Suprapubic skin (tissue), 4 donors: ENCODE data around the gene MEIOSIN. TPM values are rescaled to one million over a fixed set of nuclear protein-coding genes. Genes with fewer than 3 reads are reported as not detected.

Experiments
- DNase-seq, 2 donors: peaks; one replicate each; pipeline ENCODE4 v3.0.0-alpha.2; 2019; ENCODE audit warnings: low spot score in 2 of 2
- H3K27ac ChIP-seq: fragments of 200-600 bp; sonication (generic); one replicate; pipeline ENCODE4 v1.5.1; 2019
- H3K27me3 ChIP-seq: fragments of 200-600 bp; sonication (generic); one replicate; pipeline ENCODE4 v1.5.1; 2019
- H3K36me3 ChIP-seq: fragments of 200-600 bp; sonication (generic); one replicate; pipeline ENCODE4 v1.5.1; 2019
- H3K4me1 ChIP-seq: fragments of 200-600 bp; sonication (generic); one replicate; pipeline ENCODE4 v1.5.1; 2019
- H3K4me3 ChIP-seq: fragments of 200-600 bp; sonication (generic); one replicate; pipeline ENCODE4 v1.5.1; 2019; ENCODE audit warnings: mild to moderate bottlenecking
- H3K9me3 ChIP-seq: fragments of 200-600 bp; sonication (generic); one replicate; pipeline ENCODE4 v1.5.1; 2019
- EP300 ChIP-seq: sonication (generic); formaldehyde crosslinking; IDR thresholded peaks from one replicate; pipeline ENCODE4 v1.6.1; 2017; ENCODE audit warnings: antibody characterized with exemption
- POLR2A ChIP-seq, 2 donors: fragments of 450-650 bp; IDR thresholded peaks; one replicate each; pipeline ENCODE4 v1.6.1; 2017; ENCODE audit warnings: antibody characterized with exemption in 2 of 2, mild to moderate bottlenecking in 2 of 2, moderate library complexity in 2 of 2
- POLR2AphosphoS5 ChIP-seq, 3 donors: sonication (generic); formaldehyde crosslinking; IDR thresholded peaks; one replicate each; pipeline ENCODE4 v1.6.1; 2017; ENCODE audit warnings: antibody characterized with exemption in 3 of 3
- WGBS: methylation state at CpG from one replicate; pipeline ENCODE4 v1.1.5; 2018; 5-methylcytosine and 5-hydroxymethylcytosine counted together
- total RNA-seq, 4 donors: library from RNA; depleted of rRNA; stranded (reverse); fragments of >200 nt; gene quantifications; one replicate each; pipeline ENCODE4 v1.1.0, GENCODE V29; 2016
- TF ChIP-seq, protein P1 (sequence below), 2 donors: fragments of 200-600 bp in 1 of 2; fragments of 450-650 bp in 1 of 2; sonication (generic) in 1 of 2; IDR thresholded peaks; one replicate each; pipeline ENCODE4 v1.5.1; 2016 to 2019; ENCODE audit warnings: antibody characterized with exemption in 2 of 2, mild to moderate bottlenecking in 1 of 2, moderate library complexity in 1 of 2

MEIOSIN gene
- total RNA-seq, 4 donors from 2014 or later: not detected

DNA sequence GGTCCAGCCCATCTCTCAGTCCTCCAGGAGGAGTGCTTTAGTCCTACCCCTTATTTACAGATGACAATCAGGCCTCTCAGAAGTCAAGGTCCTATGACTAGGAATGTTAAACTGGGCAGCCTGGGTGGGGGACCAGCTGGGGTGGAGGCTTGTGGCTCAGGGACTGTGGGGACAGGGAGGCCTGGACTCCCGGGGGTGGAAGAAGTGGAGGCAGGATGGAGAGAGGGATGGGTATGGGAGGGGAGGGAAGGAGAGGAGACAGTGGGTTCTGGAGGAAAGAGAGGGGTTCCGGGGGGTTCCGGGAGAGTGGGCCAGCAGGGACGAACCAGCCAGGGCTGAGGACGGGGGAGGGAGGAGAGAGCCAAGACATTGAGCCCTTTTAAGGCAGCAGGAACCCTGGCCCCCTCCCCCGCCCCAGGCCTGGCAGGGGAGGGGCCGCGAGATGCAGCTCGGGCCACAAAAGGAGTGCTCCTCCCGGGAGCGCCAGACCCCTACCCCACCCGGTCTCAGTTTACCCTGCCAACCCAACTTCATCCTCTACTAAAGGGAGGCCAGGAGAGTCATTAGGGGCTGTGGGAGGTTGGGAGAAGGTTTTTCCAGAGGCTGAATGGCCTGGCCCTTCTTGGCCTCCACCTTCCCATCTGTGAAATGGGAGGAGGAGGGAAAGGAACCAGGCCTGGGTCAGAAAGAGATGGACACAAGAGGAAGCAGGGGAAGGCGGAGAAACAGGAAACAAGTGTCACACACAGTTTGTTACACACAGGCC lies 47.4 kb downstream of the MEIOSIN start:
- peak overlapping the region; percentile 51 for H3K4me3 ChIP-seq
- WGBS: 37% methylated on average over 11 of the region's 13 CpGs
- H3K4me1 ChIP-seq: peaks cover 61% of the 10 kb centered on the region

DNA sequence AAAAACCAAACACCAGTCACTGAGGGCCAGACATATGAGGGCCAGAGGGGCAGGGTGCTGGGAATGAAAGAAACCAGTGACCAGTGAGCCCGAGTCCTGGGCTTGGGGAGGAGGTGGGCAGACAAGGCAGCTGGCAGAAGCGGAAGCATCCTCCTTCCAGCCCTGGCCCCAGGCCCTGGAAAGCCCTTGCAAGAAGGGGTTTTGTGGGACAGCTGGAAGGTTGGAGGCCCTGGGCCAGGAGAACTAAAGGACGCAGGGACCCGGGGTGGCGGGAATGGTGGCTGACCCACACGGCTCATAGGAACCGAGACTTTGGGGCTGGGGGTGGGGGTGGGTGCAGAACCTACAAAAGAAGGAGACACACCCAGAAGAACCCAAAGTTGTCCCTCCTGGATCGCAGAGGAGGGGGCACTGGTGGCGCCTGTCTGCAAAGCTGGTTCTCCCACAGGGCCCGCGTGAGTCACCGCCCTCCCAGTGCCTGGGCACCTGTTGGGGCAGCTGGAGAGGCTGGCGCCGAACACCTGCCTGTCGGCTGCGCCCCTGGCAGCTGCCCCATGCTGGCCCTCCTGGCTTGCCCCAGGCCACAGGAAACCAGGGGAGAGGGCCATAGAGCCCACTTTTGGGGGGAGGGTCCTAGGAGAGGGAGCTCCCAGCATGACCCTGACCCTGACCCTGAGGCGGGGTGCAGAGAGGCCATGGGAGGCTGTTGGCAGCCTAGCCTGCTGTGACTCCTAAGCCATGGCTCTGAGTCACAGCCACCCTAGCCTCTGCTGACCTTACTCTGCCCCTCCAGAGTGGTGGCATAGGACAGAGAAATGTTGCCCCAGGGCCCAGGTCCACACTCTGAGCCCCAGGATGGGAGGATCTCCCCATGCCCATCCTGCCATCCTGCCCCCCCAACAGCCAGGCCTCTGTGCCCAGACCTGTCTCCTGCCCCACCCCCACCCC lies 48.2 kb downstream of the MEIOSIN start:
- Histone ChIP-seq H3K4me1 (peaks cover 67% of the 10 kb centered on the region), H3K4me3 (peak overlapping the region; percentile 51), H3K9me3 (no peaks in the 10 kb centered on the region), H3K27me3 (no peaks in the 10 kb centered on the region), H3K27ac (peak overlapping the region; percentile 84), H3K36me3 (peaks cover 29% of the 10 kb centered on the region)
- TF ChIP-seq, protein P1, sequence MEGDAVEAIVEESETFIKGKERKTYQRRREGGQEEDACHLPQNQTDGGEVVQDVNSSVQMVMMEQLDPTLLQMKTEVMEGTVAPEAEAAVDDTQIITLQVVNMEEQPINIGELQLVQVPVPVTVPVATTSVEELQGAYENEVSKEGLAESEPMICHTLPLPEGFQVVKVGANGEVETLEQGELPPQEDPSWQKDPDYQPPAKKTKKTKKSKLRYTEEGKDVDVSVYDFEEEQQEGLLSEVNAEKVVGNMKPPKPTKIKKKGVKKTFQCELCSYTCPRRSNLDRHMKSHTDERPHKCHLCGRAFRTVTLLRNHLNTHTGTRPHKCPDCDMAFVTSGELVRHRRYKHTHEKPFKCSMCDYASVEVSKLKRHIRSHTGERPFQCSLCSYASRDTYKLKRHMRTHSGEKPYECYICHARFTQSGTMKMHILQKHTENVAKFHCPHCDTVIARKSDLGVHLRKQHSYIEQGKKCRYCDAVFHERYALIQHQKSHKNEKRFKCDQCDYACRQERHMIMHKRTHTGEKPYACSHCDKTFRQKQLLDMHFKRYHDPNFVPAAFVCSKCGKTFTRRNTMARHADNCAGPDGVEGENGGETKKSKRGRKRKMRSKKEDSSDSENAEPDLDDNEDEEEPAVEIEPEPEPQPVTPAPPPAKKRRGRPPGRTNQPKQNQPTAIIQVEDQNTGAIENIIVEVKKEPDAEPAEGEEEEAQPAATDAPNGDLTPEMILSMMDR (IDR thresholded peaks at IDR 0.05): no peak
- no peak for TF ChIP-seq POLR2A (IDR thresholded peaks at IDR 0.05)
- 34% methylated on average over 11 of the region's 17 CpGs for WGBS
- DNase-seq: no peak

More for the DNA sequence above, 47.4 kb downstream of the MEIOSIN start:
- Histone ChIP-seq H3K9me3 (no peaks in the 10 kb centered on the region), H3K36me3 (peaks cover 20% of the 10 kb centered on the region), H3K27ac (no peak overlapping the region), H3K27me3 (no peaks in the 10 kb centered on the region)
- no peak for TF ChIP-seq POLR2A (IDR thresholded peaks at IDR 0.05)
- TF ChIP-seq EP300: no peak
- TF ChIP-seq, protein P1 (IDR thresholded peaks at IDR 0.05): no peak
- no peak for DNase-seq

DNA sequence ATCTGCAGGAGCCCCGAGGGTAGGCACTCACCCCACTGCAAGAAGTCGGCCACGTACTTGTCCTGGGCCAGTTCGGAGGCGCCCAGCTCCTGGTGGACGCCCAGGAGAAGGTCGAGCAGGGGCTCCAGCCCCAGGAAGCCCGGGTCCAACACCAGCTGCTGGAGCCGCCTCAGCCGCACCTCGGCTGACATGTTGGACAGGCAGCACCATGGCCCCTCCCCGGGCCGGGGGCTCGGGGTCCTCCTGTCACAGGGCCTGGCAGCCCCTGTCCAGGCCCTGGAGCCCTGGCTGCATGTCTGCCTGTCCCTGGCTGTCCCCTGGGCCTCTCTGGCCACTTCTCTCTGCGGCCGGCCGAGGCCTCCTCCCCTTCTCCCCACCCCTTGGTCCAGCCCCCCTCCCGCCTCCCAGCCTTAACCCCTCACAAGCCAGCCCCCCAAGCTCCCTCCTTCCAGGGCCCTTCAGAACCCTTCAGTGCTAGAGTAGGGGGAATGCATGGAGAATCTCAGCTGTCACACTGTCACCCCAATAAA lies 49.0 kb downstream of the MEIOSIN start, which contains the start of gene DMPK:
Gene DMPK (minus strand): TSS at position 329 of the 530 bp plus-strand sequence. CDS start 138 bp downstream, at position 191.
- Histone ChIP-seq H3K27ac (peak within 1 kb of the TSS; percentile 84), H3K27me3 (no peaks in the 10 kb centered on the region), H3K36me3 (peaks cover 29% of the 10 kb centered on the region), H3K4me1 (peaks cover 67% of the 10 kb centered on the region), H3K9me3 (no peaks in the 10 kb centered on the region), H3K4me3 (peak within 1 kb of the TSS; percentile 51)
- no peak for TF ChIP-seq EP300
- no peak for TF ChIP-seq POLR2A (IDR thresholded peaks at IDR 0.05)
- no peak for TF ChIP-seq POLR2AphosphoS5 (IDR thresholded peaks at IDR 0.05)
- TF ChIP-seq, protein P1 (IDR thresholded peaks at IDR 0.05): no peak
- 9% methylated on average over 6 of the region's 18 CpGs for WGBS
- no peak for DNase-seq

DNA sequence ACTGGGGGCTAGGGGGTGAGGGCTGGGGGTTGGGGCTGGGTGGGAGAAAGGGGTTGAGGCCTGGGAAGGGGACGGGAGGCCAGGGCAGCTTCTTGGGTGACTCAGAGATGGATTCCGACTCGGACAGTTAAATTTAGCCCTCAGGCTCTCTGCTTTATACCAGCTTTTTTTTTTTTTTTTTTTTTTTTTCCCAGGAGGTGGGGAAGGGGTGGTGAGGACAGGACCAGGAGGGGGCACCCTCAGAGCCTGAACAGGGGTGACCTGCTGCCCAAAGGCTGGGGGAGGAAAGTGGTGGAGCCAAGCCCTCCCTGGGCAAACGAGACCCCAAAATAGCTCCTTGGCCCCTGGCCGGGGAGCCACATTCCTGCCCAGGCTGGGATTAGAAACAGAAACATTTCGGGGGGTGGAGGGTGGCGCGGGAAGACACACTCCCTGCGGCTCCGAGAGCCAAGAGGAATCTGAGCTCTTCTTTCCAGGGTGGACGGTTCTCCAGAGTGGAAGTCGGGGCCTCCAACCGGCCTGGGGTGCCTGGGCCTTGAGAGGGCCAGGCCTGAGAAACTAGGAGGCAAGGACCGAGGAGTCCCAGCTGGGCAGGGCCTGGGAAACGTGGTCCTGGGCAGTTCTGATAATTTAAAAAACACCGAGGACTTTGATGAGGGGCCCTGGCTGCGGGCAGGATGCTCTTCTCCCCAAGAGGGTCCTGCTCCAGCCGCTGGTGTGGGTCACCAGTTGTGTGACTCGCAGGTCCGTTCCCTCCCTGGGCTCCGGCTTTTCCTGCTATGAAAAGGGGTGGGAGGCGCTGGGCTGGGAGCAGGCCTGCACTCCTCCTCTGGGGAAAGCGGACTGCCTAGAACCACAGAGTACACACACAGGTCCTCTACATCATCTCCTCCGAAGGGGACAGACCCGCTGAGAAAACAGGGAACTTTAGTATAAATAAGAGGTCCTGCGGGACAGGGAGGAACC lies 49.9 kb downstream of the MEIOSIN start:
- H3K4me1 ChIP-seq: peaks cover 67% of the 10 kb centered on the region
- no peaks in the 10 kb centered on the region for H3K27me3 ChIP-seq
- peak overlapping the region; percentile 84 for H3K27ac ChIP-seq
- H3K36me3 ChIP-seq: peaks cover 26% of the 10 kb centered on the region
- no peak for TF ChIP-seq POLR2A (IDR thresholded peaks at IDR 0.05)
- TF ChIP-seq, protein P1 (IDR thresholded peaks at IDR 0.05): no peak
- no peak for TF ChIP-seq EP300
- TF ChIP-seq POLR2AphosphoS5 (IDR thresholded peaks at IDR 0.05): peak in 1 of 3 donors; percentile 11
- H3K9me3 ChIP-seq: no peaks in the 10 kb centered on the region
- peak overlapping the region; percentile 51 for H3K4me3 ChIP-seq
- WGBS: 40% methylated on average over 25 of the region's 26 CpGs
- no peak for DNase-seq
